IMR-90 (cell line): ENCODE measurements around the gene UCHL1.

Source experiments
- CEBPB ChIP-seq: IDR thresholded peaks from 2 replicates; pipeline ENCODE4 v1.6.1; 2012; ENCODE audit warnings: low read depth, low read length, improper control_type of control experiment
- CHD1 ChIP-seq: IDR thresholded peaks from 2 replicates; pipeline ENCODE4 v1.6.1; 2012; ENCODE audit warnings: low read depth, low read length, improper control_type of control experiment
- CTCF ChIP-seq: conservative IDR thresholded peaks from 2 replicates; pipeline ENCODE4 v1.5.1; 2012; ENCODE audit warnings: mild to moderate bottlenecking, low read depth, low read length, improper control_type of control experiment
- FOS ChIP-seq: fragments of 150-350 bp; IDR thresholded peaks from 2 replicates; pipeline ENCODE4 v1.6.1; 2016; ENCODE audit warnings: low read depth, low read length
- MXI1 ChIP-seq: IDR thresholded peaks from 2 replicates; pipeline ENCODE4 v1.6.1; 2012; ENCODE audit warnings: low read depth, mild to moderate bottlenecking, low read length, moderate library complexity, borderline replicate concordance
- NFE2L2 ChIP-seq: fragments of 150-350 bp; IDR thresholded peaks from 2 replicates; pipeline ENCODE4 v1.6.1; 2016; ENCODE audit warnings: low read depth, mild to moderate bottlenecking, low read length
- POLR2A ChIP-seq: IDR thresholded peaks from 2 replicates; pipeline ENCODE4 v1.6.1; 2012; ENCODE audit warnings: mild to moderate bottlenecking, low read depth, low read length
- RAD21 ChIP-seq: IDR thresholded peaks from 2 replicates; pipeline ENCODE4 v1.6.1; 2012; ENCODE audit warnings: low read length, improper control_type of control experiment
- RCOR1 ChIP-seq: IDR thresholded peaks from 2 replicates; pipeline ENCODE4 v1.6.1; 2012; ENCODE audit warnings: mild to moderate bottlenecking, low read length, improper control_type of control experiment; ENCODE audit not compliant: insufficient replicate concordance
- TF ChIP-seq, protein P1 (sequence below): fragments of 150-350 bp; IDR thresholded peaks from 2 replicates; pipeline ENCODE4 v1.6.1; 2016; ENCODE audit warnings: low read depth, mild to moderate bottlenecking, low read length, moderate library complexity, borderline replicate concordance

- TF ChIP-seq MXI1 (no peak), CTCF (no peak), NFE2L2 (no peak), FOS (no peak), CEBPB (no peak), CHD1 (no peak), RAD21 (no peak), POLR2A (no peak), RCOR1 (no peak)
- TF ChIP-seq, protein P1, sequence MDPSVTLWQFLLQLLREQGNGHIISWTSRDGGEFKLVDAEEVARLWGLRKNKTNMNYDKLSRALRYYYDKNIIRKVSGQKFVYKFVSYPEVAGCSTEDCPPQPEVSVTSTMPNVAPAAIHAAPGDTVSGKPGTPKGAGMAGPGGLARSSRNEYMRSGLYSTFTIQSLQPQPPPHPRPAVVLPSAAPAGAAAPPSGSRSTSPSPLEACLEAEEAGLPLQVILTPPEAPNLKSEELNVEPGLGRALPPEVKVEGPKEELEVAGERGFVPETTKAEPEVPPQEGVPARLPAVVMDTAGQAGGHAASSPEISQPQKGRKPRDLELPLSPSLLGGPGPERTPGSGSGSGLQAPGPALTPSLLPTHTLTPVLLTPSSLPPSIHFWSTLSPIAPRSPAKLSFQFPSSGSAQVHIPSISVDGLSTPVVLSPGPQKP: no peak
These were observed 23.9 kb upstream of the UCHL1 start for GRCh38 chr4:41232856-41233255.
